Epithelial cell of alveolus of lung (primary cell): ENCODE measurements around the gene ESF1. TPM values are rescaled to one million over a fixed set of nuclear protein-coding genes. Genes with fewer than 3 reads are reported as not detected.

ENCODE experiments used
- total RNA-seq: library from RNA; depleted of rRNA; stranded (reverse); fragments of >200 nt; gene quantifications from 2 replicates; pipeline ENCODE4 v1.2.1, GENCODE V29; 2015

ESF1 gene
- 4.3 and 4.8 TPM in 2 replicates for total RNA-seq

GRCh38 chr20:13784893-13785715 lies at the start of gene ESF1, which contains the start of gene NDUFAF5:
ESF1 (minus strand) TSS chr20:13784919; CDS start chr20:13783140, 1,779 bp downstream.
NDUFAF5 (plus strand) TSS chr20:13785028; CDS start chr20:13785069, 41 bp downstream.

Other genes starting within 250 kb of the ESF1 start
- gene TASP1, start 146.0 kb downstream of the ESF1 start, total RNA-seq = 3.7 and 4.5 TPM in 2 replicates
- gene NDUFAF5, start 109 bp upstream of the ESF1 start, total RNA-seq = 9.9 and 20.8 TPM in 2 replicates
- not detected in 2 replicates for gene SEL1L2, start 205.7 kb upstream of the ESF1 start, total RNA-seq
- gene MACROD2, start 210.6 kb upstream of the ESF1 start, total RNA-seq = 0.39 and 0.96 TPM in 2 replicates